Measurements from ENCODE around the gene MCF2. TPM values are rescaled to one million over a fixed set of nuclear protein-coding genes. Genes with fewer than 3 reads are reported as not detected.

The MCF2 gene
- polyA plus RNA-seq, 1 of the 3 experiments (the other 2 are of a cell fraction) = 0.05 TPM

DNA sequence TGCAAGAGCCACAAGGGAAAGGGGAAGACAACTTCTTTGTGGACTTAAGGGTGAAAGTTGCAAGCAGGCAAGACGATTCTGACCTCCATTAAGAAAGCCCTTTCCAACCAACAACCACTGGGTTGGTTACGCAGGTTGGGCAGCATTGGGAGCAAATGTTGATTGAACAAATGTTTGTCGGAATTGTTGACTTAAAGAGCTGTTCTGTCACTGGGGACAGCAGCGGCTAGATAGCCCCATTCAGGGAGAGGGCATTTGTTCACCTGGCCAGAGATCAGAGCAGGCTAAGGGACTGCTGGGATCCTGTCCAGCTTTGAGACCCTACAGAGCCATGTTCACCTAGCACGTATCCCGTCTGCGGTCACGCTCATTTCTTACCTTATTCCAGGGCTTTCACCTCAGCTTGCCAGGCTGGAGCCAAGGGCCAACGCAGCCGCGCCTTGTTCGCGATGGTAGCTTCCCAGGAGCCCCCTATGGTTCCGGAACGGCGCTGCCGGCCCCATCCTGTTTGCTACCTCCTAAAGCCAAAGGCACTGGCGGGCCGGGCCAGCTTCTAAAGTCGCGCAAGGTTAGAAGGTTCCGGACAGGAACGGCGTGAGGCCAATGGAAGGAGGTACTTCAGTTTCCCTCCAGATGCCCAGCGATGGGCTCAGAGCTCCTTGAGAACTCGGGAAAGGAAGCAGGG, 152.8 kb downstream of the MCF2 start:
- H3K9me2 ChIP-seq = no peaks in the 10 kb centered on the region
- TF ChIP-seq RXRA (IDR thresholded peaks at IDR 0.05; ENCODE audit: borderline replicate concordance, low read depth) (no peak), ELF1 (IDR thresholded peaks at IDR 0.05) (no peak)
- H3K36me3 ChIP-seq (replicated peaks in 1 of 2; ENCODE audit: control insufficient read depth in 1 of 2, insufficient read depth in 2 of 2, low read length in 1 of 2) = no peaks in the 10 kb centered on the region
- H3K4me2 ChIP-seq = no peak overlapping the region
- no peaks in the 10 kb centered on the region for H3F3A ChIP-seq (replicated peaks; ENCODE audit: insufficient read depth)
- 29% methylated on average over 26 of the region's 26 CpGs for whole genome bisulfite sequencing (ENCODE audit: low lambda C conversion rate)
- no peak overlapping the region for H3K4me3 ChIP-seq (ENCODE audit: low read depth in 2 of 2, low read length in 1 of 2)
- H3K9ac ChIP-seq = no peak overlapping the region
- no peaks in the 10 kb centered on the region for H4K20me1 ChIP-seq (ENCODE audit: insufficient read depth)
- H3K9me3 ChIP-seq = no peaks in the 10 kb centered on the region
- POLR2A ChIA-PET = no interaction called here
- H3K27ac ChIP-seq (ENCODE audit: low read depth in 2 of 2, low read length in 1 of 2) = no peak overlapping the region
- H3K79me2 ChIP-seq (ENCODE audit: insufficient read depth) = no peaks in the 10 kb centered on the region
- peaks cover 7% of the 10 kb centered on the region; the same call in 1 of the 2 replicates for H3K27me3 ChIP-seq (ENCODE audit: insufficient read depth)
- CTCF ChIA-PET = no interaction called here
- no peak overlapping the region for H2AFZ ChIP-seq (ENCODE audit: low read depth)
- H3K4me1 ChIP-seq (ENCODE audit: control insufficient read depth in 1 of 2, insufficient read depth in 2 of 2, low read depth in 1 of 2, low read length in 1 of 2) = no peaks in the 10 kb centered on the region
- no peak for DNase-seq

DNA sequence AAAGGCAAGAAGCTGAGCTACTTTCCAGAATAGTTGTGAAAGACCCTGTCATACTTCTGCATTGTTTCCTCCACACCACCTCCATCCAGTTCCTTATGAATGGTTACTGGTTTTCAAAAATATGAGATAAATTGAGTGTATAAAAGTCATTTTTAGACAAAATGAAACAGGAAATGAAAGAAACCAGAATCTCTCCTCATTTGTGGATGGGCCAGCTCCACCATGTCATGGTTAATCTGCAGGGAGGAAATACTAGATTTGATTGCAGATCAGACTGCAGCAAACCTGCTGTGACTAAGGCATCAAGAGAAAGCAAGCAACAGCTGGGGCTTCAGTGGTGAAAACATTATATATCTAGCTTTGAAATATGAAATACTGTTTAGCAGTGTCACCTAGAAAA, 153.6 kb downstream of the MCF2 start:
- H3K27ac ChIP-seq (ENCODE audit: low read depth in 2 of 2, low read length in 1 of 2) = no peak overlapping the region
- no peak for DNase-seq
- H3K27me3 ChIP-seq (ENCODE audit: insufficient read depth) = peaks cover 7% of the 10 kb centered on the region; the same call in 1 of the 2 replicates
- no peak for TF ChIP-seq EZH2phosphoT487 (IDR thresholded peaks at IDR 0.05; ENCODE audit: borderline replicate concordance, low read depth)
- TF ChIP-seq MXI1 (IDR thresholded peaks at IDR 0.05; ENCODE audit: low read depth, low read length) = no peak
- TF ChIP-seq FOXJ3 (CRISPR knock-in tag; IDR thresholded peaks at IDR 0.05) = no peak
- TF ChIP-seq TEAD4 (IDR thresholded peaks at IDR 0.05; ENCODE audit: borderline replicate concordance, insufficient read depth) = no peak
- no peak for TF ChIP-seq ELF1 (IDR thresholded peaks at IDR 0.05)
- TF ChIP-seq TAF1 (IDR thresholded peaks at IDR 0.05; ENCODE audit: borderline replicate concordance, low read depth, low read length) = no peak
- TF ChIP-seq RFX5 (IDR thresholded peaks at IDR 0.05; ENCODE audit: low read length) = no peak
- TF ChIP-seq SIN3A (IDR thresholded peaks at IDR 0.05; ENCODE audit: borderline replicate concordance, low read depth, low read length) = no peak
- TF ChIP-seq, protein P1, sequence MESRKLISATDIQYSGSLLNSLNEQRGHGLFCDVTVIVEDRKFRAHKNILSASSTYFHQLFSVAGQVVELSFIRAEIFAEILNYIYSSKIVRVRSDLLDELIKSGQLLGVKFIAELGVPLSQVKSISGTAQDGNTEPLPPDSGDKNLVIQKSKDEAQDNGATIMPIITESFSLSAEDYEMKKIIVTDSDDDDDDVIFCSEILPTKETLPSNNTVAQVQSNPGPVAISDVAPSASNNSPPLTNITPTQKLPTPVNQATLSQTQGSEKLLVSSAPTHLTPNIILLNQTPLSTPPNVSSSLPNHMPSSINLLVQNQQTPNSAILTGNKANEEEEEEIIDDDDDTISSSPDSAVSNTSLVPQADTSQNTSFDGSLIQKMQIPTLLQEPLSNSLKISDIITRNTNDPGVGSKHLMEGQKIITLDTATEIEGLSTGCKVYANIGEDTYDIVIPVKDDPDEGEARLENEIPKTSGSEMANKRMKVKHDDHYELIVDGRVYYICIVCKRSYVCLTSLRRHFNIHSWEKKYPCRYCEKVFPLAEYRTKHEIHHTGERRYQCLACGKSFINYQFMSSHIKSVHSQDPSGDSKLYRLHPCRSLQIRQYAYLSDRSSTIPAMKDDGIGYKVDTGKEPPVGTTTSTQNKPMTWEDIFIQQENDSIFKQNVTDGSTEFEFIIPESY (IDR thresholded peaks at IDR 0.05; ENCODE audit: borderline replicate concordance, low read depth) = no peak
- no peak for TF ChIP-seq YY1 (IDR thresholded peaks at IDR 0.05; ENCODE audit: low read depth)
- TF ChIP-seq, protein P2, sequence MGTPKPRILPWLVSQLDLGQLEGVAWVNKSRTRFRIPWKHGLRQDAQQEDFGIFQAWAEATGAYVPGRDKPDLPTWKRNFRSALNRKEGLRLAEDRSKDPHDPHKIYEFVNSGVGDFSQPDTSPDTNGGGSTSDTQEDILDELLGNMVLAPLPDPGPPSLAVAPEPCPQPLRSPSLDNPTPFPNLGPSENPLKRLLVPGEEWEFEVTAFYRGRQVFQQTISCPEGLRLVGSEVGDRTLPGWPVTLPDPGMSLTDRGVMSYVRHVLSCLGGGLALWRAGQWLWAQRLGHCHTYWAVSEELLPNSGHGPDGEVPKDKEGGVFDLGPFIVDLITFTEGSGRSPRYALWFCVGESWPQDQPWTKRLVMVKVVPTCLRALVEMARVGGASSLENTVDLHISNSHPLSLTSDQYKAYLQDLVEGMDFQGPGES (IDR thresholded peaks at IDR 0.05; ENCODE audit: low read depth, low read length) = no peak
- TF ChIP-seq GABPA (IDR thresholded peaks at IDR 0.05; ENCODE audit: low read depth) = no peak
- TF ChIP-seq RXRA (IDR thresholded peaks at IDR 0.05; ENCODE audit: borderline replicate concordance, low read depth) = no peak
- TF ChIP-seq TCF12 (IDR thresholded peaks at IDR 0.05) = no peak
- no peak for TF ChIP-seq NRF1 (IDR thresholded peaks at IDR 0.05; ENCODE audit: low read depth, low read length)
- no peak for TF ChIP-seq POLR2AphosphoS5 (IDR thresholded peaks at IDR 0.05; ENCODE audit: low read depth, low read length)
- TF ChIP-seq, protein P3, sequence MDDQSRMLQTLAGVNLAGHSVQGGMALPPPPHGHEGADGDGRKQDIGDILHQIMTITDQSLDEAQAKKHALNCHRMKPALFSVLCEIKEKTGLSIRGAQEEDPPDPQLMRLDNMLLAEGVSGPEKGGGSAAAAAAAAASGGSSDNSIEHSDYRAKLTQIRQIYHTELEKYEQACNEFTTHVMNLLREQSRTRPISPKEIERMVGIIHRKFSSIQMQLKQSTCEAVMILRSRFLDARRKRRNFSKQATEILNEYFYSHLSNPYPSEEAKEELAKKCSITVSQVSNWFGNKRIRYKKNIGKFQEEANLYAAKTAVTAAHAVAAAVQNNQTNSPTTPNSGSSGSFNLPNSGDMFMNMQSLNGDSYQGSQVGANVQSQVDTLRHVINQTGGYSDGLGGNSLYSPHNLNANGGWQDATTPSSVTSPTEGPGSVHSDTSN (IDR thresholded peaks at IDR 0.05) = no peak
- H3K4me1 ChIP-seq (ENCODE audit: control insufficient read depth in 1 of 2, insufficient read depth in 2 of 2, low read depth in 1 of 2, low read length in 1 of 2) = no peaks in the 10 kb centered on the region
- no peaks in the 10 kb centered on the region for H3K79me2 ChIP-seq (ENCODE audit: insufficient read depth)
- H4K20me1 ChIP-seq (ENCODE audit: insufficient read depth) = no peaks in the 10 kb centered on the region
- no peaks in the 10 kb centered on the region for H3K9me3 ChIP-seq
- no peaks in the 10 kb centered on the region for H3F3A ChIP-seq (replicated peaks; ENCODE audit: insufficient read depth)
- POLR2A ChIA-PET = no interaction called here
- no peak overlapping the region for H3K9ac ChIP-seq
- no peaks in the 10 kb centered on the region for H3K9me2 ChIP-seq
- no peak overlapping the region for H3K4me2 ChIP-seq
- H2AFZ ChIP-seq (ENCODE audit: low read depth) = no peak overlapping the region
- no peak overlapping the region for H3K4me3 ChIP-seq (ENCODE audit: low read depth in 2 of 2, low read length in 1 of 2)
- H3K36me3 ChIP-seq (replicated peaks in 1 of 2; ENCODE audit: control insufficient read depth in 1 of 2, insufficient read depth in 2 of 2, low read length in 1 of 2) = no peaks in the 10 kb centered on the region
- CTCF ChIA-PET = no interaction called here
